HG03558 (cell line): Measurements from ENCODE around the gene ATOH8.

Experiments used
- ATAC-seq: cut with Tn5 transposase; IDR thresholded peaks from one replicate; pipeline ENCODE4 v1.9.1; 2021; ENCODE audit warnings: moderate number of reproducible peaks; ENCODE audit not compliant: unreplicated experiment; ENCODE audit errors: extremely low read depth

Gene ATOH8

DNA sequence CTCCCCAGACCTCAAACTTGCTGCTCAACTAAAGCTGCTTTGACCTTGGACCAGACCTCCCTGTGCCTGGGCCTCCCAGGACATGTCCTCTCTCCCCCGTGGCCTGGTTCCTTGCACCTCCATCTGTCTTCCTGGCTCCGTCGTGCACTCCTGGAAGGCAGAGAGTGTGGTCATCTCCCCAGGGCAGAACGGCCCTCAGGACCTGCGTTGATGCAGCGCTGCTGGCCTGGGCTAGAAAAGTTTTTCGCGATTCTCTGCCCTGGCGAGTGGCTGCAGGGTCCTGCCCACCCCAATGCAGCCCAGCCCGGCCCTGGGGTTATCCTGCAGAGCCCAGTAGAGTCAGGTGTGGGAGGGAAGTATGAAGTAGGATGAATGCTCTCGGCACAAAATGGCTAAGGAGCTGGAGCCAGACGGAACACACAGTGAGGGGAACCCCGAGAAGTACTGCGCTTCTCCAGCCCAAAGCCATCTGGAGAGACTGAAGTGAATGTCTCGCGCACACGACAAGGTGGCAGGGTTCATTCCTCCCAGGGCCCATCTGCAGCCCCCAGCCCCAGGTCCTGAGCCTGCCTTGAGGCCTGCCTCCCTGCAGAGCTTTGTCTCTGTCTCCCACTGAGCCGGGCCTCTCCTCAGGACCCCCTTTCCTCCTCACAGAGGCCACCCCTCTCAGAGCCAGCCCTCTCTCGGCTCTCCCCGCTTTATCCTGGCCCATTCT, 41.7 kb downstream of the ATOH8 start:
- no peak for ATAC-seq

DNA sequence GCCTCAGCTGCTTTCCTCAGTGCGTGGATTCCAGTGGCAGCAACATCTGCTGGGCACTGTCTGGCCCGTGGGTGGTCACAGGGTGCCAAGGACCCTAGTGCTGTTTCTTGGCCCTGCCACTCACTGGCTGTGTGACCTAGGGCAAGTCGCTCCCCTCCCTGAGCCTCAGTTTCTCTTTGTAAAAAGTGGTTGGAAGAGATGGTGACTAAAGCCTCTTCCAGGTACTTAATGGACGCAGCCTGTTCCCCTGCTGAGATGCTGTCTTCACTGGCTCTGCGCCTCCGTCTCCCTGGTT, 42.2 kb downstream of the ATOH8 start:
- ATAC-seq = no peak

DNA sequence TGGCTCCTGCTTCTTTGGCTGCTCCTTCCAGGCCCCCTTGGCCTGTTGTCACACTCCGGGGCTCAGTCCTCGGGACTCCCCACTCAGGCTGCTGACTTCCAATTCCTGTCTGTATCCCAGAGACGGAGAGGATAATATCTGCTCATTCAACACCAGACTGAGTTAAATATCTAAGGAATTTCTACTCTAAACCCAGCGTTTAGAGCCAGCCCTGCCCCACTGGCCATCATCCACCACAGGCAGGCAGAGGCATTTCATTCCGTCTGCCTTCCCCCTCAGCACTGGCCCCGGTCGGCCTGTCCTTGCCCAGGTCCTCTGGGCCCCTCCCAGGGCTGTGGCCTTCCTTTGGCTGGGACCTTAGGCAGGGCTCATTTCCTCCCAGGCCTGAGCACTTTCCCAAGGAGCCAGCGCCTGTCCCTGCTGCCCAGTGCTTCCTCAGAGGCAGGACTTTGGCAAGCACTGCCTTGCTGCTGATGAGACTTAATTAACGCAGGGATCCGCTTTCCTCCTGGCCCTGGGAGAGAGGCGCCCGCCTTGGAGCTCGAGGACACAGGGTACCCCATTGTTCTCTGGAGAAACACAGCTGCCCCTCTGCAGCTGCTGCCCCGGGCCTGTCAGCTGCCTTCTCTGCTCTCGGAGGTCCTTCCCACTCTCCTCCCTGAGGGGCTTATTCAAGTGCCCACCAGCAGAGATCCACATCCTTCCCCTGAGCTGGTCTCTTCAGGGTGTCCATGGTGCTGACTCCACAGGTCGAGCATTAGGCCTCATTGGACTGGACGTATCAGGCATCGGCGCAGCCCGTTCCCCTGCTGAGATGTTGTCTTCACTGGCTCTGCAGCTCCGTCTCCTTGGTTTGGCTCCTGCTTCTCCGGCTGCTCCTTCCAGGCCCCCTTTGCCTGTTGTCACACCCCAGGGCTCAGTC, 42.8 kb downstream of the ATOH8 start:
- ATAC-seq = no peak

DNA sequence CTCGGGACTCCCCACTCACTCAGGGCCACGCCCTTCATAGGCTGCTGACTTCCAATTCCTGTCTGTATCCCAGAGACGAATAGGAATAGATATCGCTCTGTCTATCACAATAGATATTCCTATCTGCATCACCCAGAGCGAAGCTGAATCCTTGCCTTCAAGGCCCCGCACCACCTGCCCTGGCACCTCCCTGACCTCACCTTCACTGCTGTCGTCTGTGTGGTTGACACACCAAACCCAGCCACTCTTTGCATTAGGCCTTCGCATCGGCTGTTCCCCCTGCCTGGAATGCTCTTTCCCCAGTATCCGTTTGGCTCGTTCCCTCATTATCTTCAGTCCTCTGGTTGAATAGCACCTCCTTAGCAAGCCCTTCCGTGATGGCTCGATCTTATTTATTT, 43.5 kb downstream of the ATOH8 start:
- ATAC-seq = no peak

DNA sequence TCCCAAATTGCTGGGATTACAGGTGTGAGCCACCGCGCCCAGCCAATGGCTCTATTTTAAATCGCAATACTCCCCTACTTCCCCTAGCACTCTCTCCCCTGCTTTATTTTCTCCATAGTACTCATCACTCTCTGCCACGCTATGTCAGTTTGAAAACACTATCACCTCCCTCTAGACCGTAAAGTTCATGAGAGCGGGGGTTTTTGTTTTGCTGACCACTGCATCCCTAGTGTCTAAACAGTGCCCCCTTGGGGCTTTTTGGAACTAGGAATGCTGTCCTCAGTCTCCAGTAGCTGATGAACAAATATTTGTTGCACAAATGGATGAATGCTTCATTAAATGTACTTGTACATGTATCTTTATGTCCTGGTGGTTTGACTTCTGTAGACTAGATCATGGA, 44.1 kb downstream of the ATOH8 start:
- no peak for ATAC-seq

DNA sequence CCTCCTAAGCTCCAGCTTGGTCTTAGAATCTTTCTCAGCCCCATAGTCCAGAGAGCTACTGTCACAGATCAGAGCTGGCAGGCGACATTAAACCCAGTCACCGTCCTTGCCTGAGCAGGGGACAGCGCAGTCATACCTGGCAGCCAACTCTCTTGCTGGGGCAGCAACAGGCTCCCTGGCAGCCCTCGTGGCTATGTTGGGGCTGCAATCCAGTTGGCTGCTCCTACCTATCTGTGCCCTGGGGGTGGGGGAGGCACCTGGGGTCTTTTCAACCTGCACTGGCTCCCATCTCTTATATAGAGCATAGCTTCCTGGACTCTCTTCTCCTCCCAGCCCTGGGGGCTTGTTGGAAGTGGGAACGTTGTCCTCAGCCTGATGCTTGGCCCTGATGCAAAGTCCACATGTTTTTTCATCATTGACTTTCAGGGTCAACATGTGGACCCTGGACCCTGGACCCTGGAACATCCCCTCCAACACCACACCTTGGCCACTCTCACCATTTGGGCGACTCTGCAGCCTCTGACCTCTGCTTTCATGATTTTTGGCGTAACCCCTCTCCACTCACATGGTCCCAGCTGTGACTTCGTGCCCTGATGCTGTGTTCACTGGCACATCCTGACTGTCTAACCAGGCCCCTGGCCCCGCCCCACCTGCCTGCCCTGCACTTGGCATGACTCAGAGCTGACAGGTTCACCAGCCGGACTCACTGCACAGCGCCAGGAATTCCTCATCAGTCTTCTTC, 45.6 kb downstream of the ATOH8 start:
- ATAC-seq = no peak

DNA sequence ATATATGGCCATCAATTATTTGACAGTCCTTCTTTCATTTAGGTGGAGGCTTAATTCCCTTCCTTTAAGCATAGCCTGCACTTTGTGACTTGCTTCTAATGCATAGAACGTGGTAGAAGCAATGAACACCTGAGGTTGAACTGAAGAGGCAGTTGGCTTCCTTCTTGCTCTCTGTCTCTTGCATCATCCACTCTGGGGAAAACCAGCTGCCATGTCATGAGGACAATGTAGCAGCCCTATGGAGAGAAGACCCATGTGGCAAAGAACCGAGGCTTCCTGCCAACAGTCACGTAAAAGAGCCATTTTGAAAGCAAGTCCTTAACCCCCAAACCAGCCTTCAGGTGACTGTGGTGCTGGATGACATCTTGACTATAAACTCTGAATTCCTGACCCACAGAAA, 46.8 kb downstream of the ATOH8 start:
- ATAC-seq = no peak

DNA sequence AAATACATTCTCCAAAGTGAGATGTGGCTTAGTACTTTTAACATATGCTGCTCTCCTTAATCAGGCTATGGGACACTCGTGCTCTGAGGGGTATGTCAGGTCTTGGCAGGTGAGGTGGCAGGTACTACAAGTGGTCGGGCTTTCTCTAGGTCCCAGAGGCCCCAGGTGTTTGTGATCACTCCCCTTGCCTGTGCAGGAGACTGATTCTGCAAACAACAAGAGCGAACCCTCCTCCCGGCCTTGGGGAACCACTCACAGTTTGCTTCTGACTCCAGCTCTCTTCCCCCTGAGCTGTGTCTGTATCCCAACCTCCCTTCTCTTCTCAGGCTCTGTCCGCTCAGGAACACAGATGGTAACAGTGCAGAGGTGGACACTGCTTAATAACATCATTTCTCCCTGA, 48.1 kb downstream of the ATOH8 start:
- ATAC-seq = no peak

DNA sequence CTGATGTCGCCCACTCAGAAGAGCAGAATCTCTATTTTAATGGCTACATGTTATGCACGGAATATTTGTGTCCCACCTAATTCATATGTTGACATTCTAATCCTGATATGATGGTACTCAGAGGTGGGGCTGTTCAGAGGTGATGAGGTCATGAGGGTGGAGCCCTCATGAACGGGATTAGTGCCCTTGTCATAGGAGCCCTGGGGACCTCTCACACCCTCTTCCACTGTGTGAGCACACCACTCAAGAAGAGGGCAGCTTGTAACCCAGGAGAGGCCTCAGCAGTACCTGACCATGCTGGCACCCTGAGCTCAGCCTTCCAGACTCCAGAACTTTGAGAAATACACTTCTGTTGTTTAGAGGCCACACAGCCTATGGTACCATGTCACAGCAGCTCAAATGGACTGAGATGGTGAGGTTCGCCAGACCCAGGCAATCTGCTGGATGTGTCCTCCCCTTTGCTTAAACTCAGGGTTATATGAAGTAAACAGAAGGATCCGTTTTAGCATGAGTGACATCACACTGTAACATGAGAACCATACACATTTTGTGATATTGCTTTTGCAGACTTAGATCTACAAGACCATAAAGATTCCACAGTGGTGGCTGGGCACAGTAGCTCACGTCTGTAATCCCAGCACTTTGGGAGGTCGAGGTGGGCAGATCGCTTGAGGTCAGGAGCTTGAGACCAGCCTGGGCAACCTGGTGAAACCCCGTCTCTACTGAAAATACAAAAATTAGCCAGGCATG, 48.7 kb downstream of the ATOH8 start:
- ATAC-seq = no peak

DNA sequence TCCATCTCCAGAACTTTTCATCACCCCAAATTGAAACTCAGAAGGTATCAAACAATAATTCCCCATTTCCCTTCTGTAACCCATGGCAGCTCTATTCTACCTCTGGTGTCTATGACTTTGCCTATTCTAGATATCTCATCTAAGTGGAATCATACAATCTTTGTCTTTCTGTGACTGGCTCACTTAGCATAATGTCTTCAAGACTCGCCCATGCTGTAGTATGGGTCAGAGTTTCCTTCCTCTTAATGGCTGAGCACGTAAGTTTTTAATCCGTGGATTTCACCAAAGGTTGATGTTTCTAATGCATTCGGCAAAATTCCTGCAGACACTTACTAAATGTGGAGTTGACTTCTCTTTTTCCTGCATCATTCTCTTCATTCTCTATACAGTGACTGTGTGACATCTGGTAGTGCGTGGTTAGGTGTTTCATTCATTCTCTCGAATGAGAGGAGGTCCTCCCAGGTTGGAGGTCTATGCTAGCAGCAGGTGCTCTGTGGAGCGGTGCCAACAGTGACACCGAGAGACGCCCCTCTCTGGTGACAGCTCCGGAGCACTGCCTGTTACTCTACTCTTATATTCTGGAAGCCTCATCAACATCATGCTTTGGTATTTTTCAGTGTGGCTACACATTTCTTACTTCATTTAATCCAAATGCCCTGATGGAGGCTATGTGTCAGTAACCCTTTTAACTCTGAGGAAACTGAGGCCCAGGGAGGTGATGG, 50.1 kb downstream of the ATOH8 start:
- ATAC-seq = no peak

DNA sequence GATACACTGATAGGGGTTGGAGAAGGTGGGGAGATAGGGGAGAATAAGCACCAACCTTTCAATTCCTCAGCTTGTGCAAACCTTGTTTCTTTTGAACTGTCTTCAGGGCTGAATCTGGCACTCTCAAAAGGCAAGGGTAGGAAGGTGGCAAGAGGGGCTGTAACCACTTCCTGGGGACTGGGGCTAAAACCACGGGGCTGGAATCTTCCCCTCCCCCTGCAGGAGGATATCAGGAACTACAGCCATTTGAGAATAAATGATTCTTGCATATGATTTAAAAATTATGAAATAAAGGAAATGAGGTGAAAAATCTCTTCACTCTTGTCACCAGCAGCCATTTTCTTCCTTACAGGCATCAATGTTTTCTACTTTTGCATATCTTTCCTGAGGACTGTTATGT, 50.8 kb downstream of the ATOH8 start:
- ATAC-seq = no peak

DNA sequence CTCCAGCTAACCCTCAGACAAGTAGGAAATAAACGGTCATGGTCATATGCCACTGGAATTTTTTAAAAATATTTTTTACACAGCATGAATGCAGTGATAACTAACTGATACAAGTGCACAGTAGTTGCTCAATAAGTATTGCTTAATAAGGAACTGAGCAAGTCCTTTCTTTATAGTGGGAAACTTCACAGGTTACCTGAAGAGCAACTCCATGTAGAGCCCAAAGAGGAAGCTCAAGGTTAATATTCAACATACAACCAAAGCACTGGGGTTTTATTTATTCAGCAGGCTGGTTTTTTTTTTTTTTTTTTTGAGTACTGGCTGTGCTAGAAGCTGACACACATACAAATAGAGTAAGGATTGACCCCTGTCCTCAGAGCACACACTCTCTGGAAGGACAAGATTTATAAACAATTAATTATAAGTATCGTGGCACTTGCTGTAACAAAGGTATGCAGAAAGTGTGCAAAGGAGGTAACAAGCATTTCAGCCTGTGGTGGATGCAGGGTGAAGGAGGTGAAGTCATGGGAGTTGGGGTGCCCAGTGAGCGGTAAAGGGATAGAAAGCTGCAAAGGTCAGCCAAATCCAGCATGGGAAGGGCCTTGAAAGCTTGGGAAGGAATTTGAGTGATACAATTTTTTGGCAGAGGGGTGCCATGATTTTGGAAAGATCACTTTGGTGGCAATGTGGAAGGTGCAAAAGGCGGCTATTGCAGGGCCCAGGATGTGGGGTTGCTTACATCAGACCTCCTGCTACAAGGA, 52.7 kb downstream of the ATOH8 start:
- ATAC-seq = no peak

DNA sequence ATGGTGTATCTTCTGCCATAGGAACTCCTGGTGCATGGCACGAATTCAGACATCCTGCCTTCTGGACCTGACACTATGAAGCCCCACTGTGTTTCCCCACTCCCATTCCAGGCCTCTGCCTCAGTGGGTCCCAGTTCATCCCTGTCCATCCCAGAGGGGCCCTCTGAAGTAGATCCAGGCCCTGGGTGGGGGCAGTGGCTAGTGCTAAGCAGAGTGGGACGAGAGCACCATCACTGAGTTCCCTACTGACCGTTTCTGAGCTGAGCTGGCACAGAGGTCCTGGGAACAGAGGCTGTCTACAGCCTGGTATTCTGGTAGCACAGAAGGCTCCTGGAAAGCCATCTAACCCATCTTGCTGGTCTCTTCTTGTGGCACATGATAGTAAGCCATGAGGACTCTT, 54.0 kb downstream of the ATOH8 start:
- no peak for ATAC-seq

DNA sequence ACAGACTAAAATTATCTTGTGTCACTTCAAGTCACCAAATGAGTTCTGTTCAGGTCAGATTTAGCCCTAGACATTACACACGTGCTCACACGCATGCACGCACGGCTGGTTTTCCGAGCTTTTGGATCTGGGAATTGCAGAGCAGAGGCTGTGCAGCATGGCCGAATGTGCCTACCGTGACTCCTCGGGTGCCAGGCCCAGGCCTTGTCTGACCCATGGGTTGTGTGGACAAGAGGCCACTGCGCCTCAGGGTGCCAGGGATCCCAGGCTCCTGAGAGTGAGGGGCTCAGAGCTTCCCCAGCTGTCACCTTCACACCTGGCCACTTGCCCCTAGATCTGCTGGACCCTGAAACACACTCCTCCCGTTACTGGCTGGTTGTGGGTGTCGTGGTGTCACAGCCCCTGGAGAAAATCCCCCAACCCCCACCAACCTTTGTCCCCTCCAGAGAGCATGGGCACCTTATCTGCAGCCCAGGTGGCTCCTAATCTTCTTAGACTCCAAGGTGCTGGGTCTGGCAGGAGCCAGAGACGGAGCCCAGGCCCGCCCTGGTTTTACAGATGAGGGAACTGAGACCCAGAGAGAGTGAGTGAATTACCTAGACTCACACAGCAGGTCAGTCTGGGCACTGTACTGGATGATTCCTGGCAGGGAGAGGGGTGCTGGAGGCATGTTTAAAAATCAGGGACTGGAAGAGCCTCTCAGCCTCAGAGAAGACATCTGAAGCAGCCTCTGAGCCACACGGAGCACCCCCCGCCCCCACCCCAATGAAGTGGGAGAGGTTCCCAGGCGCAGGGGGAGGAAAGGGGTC, 56.8 kb downstream of the ATOH8 start:
- ATAC-seq = no peak

DNA sequence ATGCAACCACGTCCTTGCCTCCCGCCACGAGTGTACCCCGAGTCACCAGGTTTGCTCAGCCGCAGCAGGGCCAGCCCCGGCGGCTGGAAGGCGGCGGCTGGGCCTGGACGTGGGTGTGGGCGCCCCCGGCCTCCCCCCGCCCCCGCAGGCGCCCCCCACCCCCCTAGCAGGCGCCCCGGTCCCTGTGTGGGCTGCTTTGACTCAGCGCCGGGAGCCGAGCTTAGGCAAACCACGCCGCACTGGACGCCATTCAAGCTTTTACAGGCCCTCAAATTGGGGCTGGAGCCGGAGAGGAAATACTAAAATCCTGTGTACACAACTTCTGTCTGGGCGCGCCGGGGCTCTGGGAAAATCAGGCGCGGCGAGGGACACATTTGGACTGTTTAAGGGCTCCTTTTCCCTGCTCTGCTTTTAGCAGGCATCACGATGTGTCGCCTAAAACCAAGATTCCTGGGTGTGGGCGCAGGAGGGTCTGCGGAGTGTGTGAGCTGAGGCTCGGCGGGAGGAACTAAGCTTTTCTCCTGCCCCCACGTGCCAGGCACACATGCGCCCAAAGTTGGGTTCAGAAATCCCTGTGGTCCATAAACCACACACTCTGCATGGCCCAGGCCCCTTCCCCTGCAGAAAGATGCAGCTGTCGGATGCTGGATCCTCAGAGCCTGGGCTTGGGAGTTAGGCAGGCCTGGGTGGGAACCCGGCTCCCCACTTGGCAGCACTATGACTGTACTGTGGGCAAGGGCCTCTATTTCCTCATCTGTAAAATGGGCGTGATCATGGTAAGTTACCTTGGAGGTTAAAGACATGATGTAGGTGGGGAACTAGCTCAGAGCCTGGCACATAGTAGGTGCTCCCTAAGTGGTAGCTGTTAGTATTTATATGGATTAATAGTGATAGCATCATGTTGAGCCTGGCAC, 57.6 kb downstream of the ATOH8 start:
- no peak for ATAC-seq

DNA sequence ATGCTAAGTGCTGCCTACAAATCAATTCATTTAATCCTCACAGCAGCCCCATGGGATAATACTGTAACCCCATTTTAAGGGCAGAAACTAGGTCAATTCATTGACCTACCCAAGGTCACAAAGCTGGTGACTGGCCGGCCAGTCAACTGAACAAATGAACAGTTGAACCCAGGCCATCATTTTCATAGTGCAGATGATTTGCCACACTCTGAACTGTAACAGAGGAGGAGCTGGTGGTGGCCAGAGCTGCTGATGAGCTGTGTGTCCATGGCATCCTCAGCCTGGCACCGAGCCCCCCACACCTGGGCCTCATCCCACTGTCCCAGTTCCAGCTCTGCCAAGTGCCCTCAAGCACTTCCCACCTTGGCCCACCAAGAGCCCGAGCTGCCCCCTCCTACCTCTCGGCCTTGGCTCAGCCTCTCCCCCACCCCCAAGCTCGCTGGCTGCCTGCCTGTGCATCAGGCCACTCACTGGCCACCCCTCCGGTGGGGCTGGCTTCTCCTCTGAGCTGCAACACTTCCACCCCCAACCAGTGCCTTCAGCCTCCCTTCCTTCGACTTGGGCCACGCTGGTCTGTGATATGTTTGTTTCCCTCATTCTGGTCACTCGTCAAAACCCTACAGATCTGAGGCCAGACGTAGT, 58.4 kb downstream of the ATOH8 start:
- no peak for ATAC-seq
